Measurements from ENCODE around the gene TFB2M.

DNA sequence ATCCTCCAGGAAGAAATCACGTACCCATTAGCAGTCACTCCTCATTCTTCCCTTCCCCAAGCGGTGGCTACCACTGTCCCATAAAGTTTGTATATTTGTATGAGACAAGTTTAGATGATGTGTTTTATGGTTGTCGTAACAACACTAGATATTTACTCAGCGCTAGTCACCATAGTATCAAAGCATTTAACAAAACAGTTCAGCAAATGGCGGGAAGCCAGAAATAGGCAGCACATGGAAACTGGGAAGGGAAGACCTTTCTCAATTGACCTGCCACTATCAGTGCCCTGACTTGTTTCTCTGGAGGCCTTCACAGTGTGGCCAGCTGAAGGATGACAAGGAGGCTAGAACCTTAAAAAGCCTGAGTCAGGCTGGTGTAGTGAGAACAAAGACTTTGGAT is 31.3 kb upstream of the TFB2M start:
- TF ChIP-seq, protein P1, sequence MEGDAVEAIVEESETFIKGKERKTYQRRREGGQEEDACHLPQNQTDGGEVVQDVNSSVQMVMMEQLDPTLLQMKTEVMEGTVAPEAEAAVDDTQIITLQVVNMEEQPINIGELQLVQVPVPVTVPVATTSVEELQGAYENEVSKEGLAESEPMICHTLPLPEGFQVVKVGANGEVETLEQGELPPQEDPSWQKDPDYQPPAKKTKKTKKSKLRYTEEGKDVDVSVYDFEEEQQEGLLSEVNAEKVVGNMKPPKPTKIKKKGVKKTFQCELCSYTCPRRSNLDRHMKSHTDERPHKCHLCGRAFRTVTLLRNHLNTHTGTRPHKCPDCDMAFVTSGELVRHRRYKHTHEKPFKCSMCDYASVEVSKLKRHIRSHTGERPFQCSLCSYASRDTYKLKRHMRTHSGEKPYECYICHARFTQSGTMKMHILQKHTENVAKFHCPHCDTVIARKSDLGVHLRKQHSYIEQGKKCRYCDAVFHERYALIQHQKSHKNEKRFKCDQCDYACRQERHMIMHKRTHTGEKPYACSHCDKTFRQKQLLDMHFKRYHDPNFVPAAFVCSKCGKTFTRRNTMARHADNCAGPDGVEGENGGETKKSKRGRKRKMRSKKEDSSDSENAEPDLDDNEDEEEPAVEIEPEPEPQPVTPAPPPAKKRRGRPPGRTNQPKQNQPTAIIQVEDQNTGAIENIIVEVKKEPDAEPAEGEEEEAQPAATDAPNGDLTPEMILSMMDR (IDR thresholded peaks at IDR 0.05; ENCODE audit: low read depth, low read length), result no peak
- no peak for TF ChIP-seq POLR2A (IDR thresholded peaks at IDR 0.05; ENCODE audit: extremely low read depth, insufficient read length)
- TF ChIP-seq, protein P2, sequence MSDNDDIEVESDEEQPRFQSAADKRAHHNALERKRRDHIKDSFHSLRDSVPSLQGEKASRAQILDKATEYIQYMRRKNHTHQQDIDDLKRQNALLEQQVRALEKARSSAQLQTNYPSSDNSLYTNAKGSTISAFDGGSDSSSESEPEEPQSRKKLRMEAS (IDR thresholded peaks at IDR 0.05; ENCODE audit: low read depth, low read length), result no peak
- no peak for TF ChIP-seq MYC (IDR thresholded peaks at IDR 0.05; ENCODE audit: low read depth, low read length)
